ENCODE data around the gene CDC42EP1.

Gene CDC42EP1

DNA sequence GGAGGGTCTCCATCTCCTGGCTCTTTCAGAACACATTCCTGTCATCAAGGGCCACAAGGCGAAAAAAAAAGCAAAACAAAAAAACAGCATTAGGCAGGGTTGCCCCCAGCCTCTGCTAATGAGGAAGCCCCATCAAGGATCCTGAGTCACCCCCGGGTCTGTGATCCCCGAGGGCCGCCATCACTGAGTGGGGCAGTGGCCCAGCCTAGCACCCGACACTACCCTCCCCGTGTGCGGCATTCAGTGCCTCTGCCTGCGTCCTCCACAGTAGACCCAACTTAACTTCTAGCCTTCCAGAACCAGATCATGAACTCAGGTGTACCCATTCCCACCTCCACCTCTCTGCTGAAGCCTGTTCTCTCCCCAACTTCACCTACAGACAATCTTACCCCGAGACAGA lies 6.6 kb upstream of the CDC42EP1 start:
- Histone ChIP-seq H3K9ac (ENCODE audit: low read length) (no peak overlapping the region), H3K4me3 (ENCODE audit: low read depth in 1 of 2, low read length in 2 of 2) (no peak overlapping the region), H3K9me3 (ENCODE audit: low read length) (no peaks in the 10 kb centered on the region), H3K36me3 (ENCODE audit: insufficient read depth, low read length) (no peaks in the 10 kb centered on the region), H3K4me1 (ENCODE audit: insufficient read depth, low read length) (peaks cover 15% of the 10 kb centered on the region), H3K27me3 (ENCODE audit: control insufficient read depth in 1 of 2, insufficient read depth in 2 of 2, low read length in 2 of 2) (no peaks in the 10 kb centered on the region), H3K27ac (ENCODE audit: low read depth, low read length) (no peak overlapping the region)

- Histone ChIP-seq H3K36me3 (ENCODE audit: insufficient read depth, low read length) (no peaks in the 10 kb centered on the region), H3K27me3 (ENCODE audit: control insufficient read depth in 1 of 2, insufficient read depth in 2 of 2, low read length in 2 of 2) (no peaks in the 10 kb centered on the region), H3K9ac (ENCODE audit: low read length) (no peak overlapping the region), H3K4me3 (ENCODE audit: low read depth in 1 of 2, low read length in 2 of 2) (no peak overlapping the region), H3K27ac (ENCODE audit: low read depth, low read length) (no peak overlapping the region), H3K4me1 (ENCODE audit: insufficient read depth, low read length) (peaks cover 12% of the 10 kb centered on the region), H3K9me3 (ENCODE audit: low read length) (no peaks in the 10 kb centered on the region)
These were observed 5.3 kb upstream of the CDC42EP1 start for GRCh38 chr22:37555029-37555428.

DNA sequence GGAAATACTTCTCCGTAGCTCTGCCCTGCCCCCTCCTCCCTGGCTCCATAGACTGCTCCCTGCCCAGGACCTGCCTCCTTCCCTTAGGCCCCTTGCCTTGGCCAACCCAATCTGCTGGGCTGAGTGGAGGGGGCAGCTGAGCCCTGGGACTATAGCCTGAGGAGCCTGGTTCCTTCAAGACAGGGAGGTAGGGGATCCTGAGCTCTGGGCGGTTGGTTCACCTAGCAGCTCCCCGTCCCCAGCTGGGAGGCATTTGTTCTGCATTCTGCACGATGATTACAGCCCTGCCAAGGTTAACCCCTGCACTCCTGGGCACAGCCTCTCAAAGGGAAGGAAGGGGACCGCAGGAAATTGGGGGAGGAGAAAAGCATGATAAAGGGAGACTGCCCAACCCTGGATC lies 3.6 kb upstream of the CDC42EP1 start:
- Histone ChIP-seq H3K9ac (ENCODE audit: low read length) (no peak overlapping the region), H3K27me3 (ENCODE audit: control insufficient read depth in 1 of 2, insufficient read depth in 2 of 2, low read length in 2 of 2) (peaks cover 0 to 3% of the 10 kb centered on the region in 2 donors), H3K36me3 (ENCODE audit: insufficient read depth, low read length) (no peaks in the 10 kb centered on the region), H3K9me3 (ENCODE audit: low read length) (no peaks in the 10 kb centered on the region), H3K4me1 (ENCODE audit: insufficient read depth, low read length) (peaks cover 7% of the 10 kb centered on the region), H3K27ac (ENCODE audit: low read depth, low read length) (no peak overlapping the region), H3K4me3 (ENCODE audit: low read depth in 1 of 2, low read length in 2 of 2) (no peak overlapping the region)

DNA sequence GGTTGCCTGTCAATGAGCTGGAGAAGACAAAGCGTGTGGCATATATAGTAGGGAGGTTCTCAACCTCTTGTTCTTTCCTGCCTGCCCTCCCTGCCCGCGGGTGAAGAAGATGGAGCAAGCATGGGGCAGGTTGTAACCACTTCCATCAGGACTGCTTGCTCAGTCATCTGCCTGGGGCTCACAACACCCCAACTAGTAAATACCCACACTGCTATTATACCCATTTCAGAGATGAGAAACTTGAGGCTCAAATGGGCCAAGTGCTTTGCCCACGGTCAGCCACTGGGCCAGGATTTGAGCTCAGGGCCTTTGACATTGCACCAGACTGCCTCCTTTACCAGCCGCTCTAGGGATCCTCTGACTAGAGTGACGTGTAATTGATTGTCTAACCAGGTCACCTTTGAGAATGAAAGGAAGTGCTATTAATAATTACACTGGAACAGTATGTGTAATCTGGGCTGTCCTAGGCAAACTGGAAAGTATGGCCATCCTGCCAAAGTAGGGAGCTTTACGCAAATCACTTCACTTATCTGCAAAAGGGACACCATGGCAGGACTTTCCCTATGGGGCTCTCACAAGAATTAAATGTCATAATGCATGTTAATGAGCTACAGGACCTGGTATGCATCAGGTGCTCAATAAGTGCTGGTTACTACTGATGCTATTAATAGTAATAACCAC lies 2.8 kb upstream of the CDC42EP1 start:
- H3K4me1 ChIP-seq (ENCODE audit: insufficient read depth, low read length) = peaks cover 12% of the 10 kb centered on the region
- no peak overlapping the region for H3K9ac ChIP-seq (ENCODE audit: low read length)
- no peaks in the 10 kb centered on the region for H3K36me3 ChIP-seq (ENCODE audit: insufficient read depth, low read length)
- peaks cover 0 to 3% of the 10 kb centered on the region in 2 donors for H3K27me3 ChIP-seq (ENCODE audit: control insufficient read depth in 1 of 2, insufficient read depth in 2 of 2, low read length in 2 of 2)
- no peak overlapping the region for H3K4me3 ChIP-seq (ENCODE audit: low read depth in 1 of 2, low read length in 2 of 2)
- no peaks in the 10 kb centered on the region for H3K9me3 ChIP-seq (ENCODE audit: low read length)
- H3K27ac ChIP-seq (ENCODE audit: low read depth, low read length) = no peak overlapping the region

GRCh38 chr22:37558815-37559214 lies 1.5 kb upstream of the CDC42EP1 start:
- no peaks in the 10 kb centered on the region for H3K36me3 ChIP-seq (ENCODE audit: insufficient read depth, low read length)
- peaks cover 0 to 3% of the 10 kb centered on the region in 2 donors for H3K27me3 ChIP-seq (ENCODE audit: control insufficient read depth in 1 of 2, insufficient read depth in 2 of 2, low read length in 2 of 2)
- no peaks in the 10 kb centered on the region for H3K9me3 ChIP-seq (ENCODE audit: low read length)
- peaks cover 25% of the 10 kb centered on the region for H3K4me1 ChIP-seq (ENCODE audit: insufficient read depth, low read length)
- H3K27ac ChIP-seq (ENCODE audit: low read depth, low read length) = no peak overlapping the region
- no peak overlapping the region for H3K9ac ChIP-seq (ENCODE audit: low read length)
- no peak overlapping the region for H3K4me3 ChIP-seq (ENCODE audit: low read depth in 1 of 2, low read length in 2 of 2)

DNA sequence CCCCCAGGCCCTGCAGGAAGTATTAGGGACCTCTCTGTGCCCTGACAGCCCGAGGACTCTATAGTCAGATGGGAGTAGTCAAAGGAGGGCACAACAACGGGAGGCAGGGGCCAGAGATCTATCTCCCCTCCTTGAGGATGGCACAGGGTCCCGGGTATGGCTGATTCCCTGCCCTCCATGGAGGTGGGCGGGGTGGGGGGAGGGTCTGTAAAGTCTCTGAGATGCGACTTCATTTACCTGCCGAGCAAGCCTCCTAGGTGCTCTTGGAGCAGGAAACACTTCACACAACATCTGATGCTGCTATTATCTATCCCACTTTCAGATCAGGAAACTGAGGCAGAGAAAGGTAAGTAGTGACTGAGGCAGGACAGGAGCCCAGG lies 769 bp upstream of the CDC42EP1 start:
- Histone ChIP-seq H3K4me1 (ENCODE audit: insufficient read depth, low read length) (peaks cover 32% of the 10 kb centered on the region), H3K9me3 (ENCODE audit: low read length) (no peaks in the 10 kb centered on the region), H3K9ac (ENCODE audit: low read length) (peak overlapping the region; percentile 78), H3K27me3 (ENCODE audit: control insufficient read depth in 1 of 2, insufficient read depth in 2 of 2, low read length in 2 of 2) (peaks cover 0 to 3% of the 10 kb centered on the region in 2 donors), H3K4me3 (ENCODE audit: low read depth in 1 of 2, low read length in 2 of 2) (peak overlapping the region in 1 of 2 donors; percentile 43), H3K27ac (ENCODE audit: low read depth, low read length) (peak overlapping the region; percentile 59), H3K36me3 (ENCODE audit: insufficient read depth, low read length) (no peaks in the 10 kb centered on the region)

DNA sequence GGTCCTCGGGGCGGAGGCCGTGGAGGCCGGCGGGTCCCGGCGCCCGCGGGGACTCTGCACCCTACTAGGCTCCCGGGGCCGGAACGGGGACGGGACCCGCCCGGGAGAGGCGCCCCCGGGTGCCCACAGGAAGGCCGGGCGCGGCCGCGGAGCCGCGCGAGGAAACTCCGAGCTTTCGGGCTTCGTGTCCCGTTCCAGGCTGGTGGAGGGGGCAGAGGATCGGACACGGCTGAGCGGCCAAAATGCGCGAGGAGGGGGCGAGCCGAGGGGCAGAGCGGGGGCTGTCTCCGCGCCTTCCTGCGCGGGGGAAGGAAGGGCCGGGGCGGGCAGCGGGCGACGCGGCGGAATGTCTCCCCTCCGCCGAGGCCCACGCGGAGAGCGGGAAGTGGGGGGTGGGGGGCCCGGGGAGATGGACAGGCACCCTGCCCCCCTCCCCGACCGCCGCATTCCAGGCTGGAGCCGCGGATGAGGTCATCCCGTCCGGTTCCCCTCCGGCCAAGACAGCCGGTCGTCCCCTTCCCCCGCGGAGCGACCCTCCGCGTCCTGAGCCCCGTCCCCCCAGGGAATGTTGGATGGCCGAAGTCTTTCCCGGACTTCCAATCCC lies 430 bp downstream of the CDC42EP1 start:
- peak overlapping the region; percentile 82 for H3K9ac ChIP-seq (ENCODE audit: low read length)
- H3K27ac ChIP-seq (ENCODE audit: low read depth, low read length) = peak overlapping the region; percentile 90
- peaks cover 0 to 3% of the 10 kb centered on the region in 2 donors for H3K27me3 ChIP-seq (ENCODE audit: control insufficient read depth in 1 of 2, insufficient read depth in 2 of 2, low read length in 2 of 2)
- no peaks in the 10 kb centered on the region for H3K9me3 ChIP-seq (ENCODE audit: low read length)
- no peaks in the 10 kb centered on the region for H3K36me3 ChIP-seq (ENCODE audit: insufficient read depth, low read length)
- peaks cover 32% of the 10 kb centered on the region for H3K4me1 ChIP-seq (ENCODE audit: insufficient read depth, low read length)
- H3K4me3 ChIP-seq (ENCODE audit: low read depth in 1 of 2, low read length in 2 of 2) = peak overlapping the region; percentile 44 to 78

- H3K4me1 ChIP-seq (ENCODE audit: insufficient read depth, low read length) = peaks cover 37% of the 10 kb centered on the region
- no peaks in the 10 kb centered on the region for H3K36me3 ChIP-seq (ENCODE audit: insufficient read depth, low read length)
- peak overlapping the region; percentile 82 for H3K9ac ChIP-seq (ENCODE audit: low read length)
- H3K27ac ChIP-seq (ENCODE audit: low read depth, low read length) = peak overlapping the region; percentile 90
- H3K27me3 ChIP-seq (ENCODE audit: control insufficient read depth in 1 of 2, insufficient read depth in 2 of 2, low read length in 2 of 2) = peaks cover 0 to 3% of the 10 kb centered on the region in 2 donors
- peak overlapping the region; percentile 44 to 78 for H3K4me3 ChIP-seq (ENCODE audit: low read depth in 1 of 2, low read length in 2 of 2)
- no peaks in the 10 kb centered on the region for H3K9me3 ChIP-seq (ENCODE audit: low read length)
These were observed 1.1 kb downstream of the CDC42EP1 start for GRCh38 chr22:37561212-37562048.

DNA sequence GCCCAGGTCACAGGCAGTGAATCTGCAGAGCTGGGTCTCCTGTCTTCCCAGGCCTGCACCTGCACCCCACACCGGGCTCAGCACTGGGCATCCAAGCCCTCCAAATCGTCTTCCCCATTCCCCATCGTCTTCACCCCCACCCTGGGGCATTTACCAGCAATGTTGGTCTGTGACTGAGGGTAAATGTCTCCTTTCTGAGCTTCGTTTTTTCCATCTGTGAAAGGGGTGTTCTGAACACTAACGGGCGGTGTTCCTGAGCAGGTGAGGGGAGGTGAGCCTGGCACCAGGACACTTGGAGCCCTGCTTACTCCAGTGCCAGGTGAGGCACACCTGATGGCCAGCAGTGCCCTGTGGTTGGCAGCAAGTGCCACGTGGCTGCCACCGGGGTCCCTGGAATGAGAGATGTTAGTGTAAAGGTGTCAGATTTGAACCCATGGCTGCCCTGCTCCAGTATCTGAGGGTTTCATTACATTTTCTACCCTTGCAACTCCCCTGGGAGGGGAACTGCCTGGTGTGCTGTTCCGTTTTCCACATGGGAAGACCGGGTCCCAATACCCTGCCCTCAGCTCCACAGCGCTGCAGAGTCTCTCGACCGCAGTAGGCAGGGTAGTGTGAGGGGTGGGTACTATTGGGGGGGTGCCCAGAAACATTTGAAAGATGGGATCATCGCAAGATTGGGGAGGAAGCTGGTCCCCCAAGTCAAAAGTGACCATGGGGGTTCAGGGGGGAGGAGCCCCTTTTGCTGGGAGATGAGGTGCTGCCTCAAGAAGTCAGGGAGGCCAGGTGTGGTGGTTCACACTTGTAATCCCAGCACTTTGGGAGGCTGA lies 2.0 kb downstream of the CDC42EP1 start:
- H3K36me3 ChIP-seq (ENCODE audit: insufficient read depth, low read length) = peaks cover 7% of the 10 kb centered on the region
- H3K9me3 ChIP-seq (ENCODE audit: low read length) = no peaks in the 10 kb centered on the region
- H3K4me1 ChIP-seq (ENCODE audit: insufficient read depth, low read length) = peaks cover 45% of the 10 kb centered on the region
- H3K27ac ChIP-seq (ENCODE audit: low read depth, low read length) = peak overlapping the region; percentile 90
- peak overlapping the region; percentile 82 for H3K9ac ChIP-seq (ENCODE audit: low read length)
- H3K4me3 ChIP-seq (ENCODE audit: low read depth in 1 of 2, low read length in 2 of 2) = peak overlapping the region in 1 of 2 donors; percentile 78
- H3K27me3 ChIP-seq (ENCODE audit: control insufficient read depth in 1 of 2, insufficient read depth in 2 of 2, low read length in 2 of 2) = peaks cover 0 to 3% of the 10 kb centered on the region in 2 donors

DNA sequence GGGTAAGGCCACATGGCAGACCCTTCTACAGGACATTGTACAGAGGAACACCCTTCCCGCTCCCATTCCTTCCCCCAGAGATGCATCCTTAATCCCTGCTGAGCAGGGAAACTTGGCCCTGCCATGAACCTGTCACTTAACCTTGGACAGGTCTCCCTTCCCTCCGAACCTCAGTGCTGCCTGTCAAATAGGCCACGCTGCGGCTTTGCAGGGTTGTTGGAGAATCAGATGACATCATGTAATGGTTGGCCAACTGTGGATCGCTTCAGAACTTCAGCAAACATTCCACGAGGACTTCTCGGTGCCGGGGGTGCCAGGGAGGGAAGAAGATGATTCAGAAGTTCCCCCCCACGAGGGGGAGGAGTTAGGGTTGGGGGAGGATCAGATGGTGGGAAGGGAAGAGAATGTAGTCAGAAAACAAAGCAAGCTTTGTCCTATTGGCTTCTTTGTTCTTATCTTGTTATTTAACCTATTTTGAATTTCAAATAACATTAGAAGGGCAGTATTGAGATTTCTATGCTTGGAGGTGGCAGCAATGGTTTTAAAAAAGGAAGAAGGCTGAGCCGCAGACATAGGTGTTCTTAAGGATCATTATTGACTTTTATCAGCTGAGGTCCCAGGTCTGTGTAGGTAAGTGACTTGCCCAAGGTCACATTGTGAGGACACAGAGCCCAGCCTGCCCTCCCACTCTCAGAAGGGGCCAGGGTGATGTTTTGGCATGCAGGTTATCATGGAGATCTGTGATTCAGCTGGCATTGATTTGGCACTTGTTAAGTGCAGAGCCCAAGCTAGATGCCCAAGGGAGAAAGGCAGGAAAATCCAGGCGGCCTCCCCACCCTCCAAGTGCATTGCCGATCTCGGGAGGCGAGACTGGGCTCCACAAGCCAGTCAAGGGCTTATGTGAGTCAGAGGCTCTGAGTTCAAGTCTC lies 3.1 kb downstream of the CDC42EP1 start:
- Histone ChIP-seq H3K36me3 (ENCODE audit: insufficient read depth, low read length) (peaks cover 11% of the 10 kb centered on the region), H3K27ac (ENCODE audit: low read depth, low read length) (no peak overlapping the region), H3K27me3 (ENCODE audit: control insufficient read depth in 1 of 2, insufficient read depth in 2 of 2, low read length in 2 of 2) (peaks cover 0 to 3% of the 10 kb centered on the region in 2 donors), H3K9me3 (ENCODE audit: low read length) (no peaks in the 10 kb centered on the region), H3K9ac (ENCODE audit: low read length) (no peak overlapping the region), H3K4me1 (ENCODE audit: insufficient read depth, low read length) (peaks cover 51% of the 10 kb centered on the region), H3K4me3 (ENCODE audit: low read depth in 1 of 2, low read length in 2 of 2) (peak overlapping the region in 1 of 2 donors; percentile 13)
